ENCODE measurements around the gene RUSC2.

The RUSC2 gene, protein sequence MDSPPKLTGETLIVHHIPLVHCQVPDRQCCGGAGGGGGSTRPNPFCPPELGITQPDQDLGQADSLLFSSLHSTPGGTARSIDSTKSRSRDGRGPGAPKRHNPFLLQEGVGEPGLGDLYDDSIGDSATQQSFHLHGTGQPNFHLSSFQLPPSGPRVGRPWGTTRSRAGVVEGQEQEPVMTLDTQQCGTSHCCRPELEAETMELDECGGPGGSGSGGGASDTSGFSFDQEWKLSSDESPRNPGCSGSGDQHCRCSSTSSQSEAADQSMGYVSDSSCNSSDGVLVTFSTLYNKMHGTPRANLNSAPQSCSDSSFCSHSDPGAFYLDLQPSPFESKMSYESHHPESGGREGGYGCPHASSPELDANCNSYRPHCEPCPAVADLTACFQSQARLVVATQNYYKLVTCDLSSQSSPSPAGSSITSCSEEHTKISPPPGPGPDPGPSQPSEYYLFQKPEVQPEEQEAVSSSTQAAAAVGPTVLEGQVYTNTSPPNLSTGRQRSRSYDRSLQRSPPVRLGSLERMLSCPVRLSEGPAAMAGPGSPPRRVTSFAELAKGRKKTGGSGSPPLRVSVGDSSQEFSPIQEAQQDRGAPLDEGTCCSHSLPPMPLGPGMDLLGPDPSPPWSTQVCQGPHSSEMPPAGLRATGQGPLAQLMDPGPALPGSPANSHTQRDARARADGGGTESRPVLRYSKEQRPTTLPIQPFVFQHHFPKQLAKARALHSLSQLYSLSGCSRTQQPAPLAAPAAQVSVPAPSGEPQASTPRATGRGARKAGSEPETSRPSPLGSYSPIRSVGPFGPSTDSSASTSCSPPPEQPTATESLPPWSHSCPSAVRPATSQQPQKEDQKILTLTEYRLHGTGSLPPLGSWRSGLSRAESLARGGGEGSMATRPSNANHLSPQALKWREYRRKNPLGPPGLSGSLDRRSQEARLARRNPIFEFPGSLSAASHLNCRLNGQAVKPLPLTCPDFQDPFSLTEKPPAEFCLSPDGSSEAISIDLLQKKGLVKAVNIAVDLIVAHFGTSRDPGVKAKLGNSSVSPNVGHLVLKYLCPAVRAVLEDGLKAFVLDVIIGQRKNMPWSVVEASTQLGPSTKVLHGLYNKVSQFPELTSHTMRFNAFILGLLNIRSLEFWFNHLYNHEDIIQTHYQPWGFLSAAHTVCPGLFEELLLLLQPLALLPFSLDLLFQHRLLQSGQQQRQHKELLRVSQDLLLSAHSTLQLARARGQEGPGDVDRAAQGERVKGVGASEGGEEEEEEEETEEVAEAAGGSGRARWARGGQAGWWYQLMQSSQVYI (N-terminal part only)

DNA sequence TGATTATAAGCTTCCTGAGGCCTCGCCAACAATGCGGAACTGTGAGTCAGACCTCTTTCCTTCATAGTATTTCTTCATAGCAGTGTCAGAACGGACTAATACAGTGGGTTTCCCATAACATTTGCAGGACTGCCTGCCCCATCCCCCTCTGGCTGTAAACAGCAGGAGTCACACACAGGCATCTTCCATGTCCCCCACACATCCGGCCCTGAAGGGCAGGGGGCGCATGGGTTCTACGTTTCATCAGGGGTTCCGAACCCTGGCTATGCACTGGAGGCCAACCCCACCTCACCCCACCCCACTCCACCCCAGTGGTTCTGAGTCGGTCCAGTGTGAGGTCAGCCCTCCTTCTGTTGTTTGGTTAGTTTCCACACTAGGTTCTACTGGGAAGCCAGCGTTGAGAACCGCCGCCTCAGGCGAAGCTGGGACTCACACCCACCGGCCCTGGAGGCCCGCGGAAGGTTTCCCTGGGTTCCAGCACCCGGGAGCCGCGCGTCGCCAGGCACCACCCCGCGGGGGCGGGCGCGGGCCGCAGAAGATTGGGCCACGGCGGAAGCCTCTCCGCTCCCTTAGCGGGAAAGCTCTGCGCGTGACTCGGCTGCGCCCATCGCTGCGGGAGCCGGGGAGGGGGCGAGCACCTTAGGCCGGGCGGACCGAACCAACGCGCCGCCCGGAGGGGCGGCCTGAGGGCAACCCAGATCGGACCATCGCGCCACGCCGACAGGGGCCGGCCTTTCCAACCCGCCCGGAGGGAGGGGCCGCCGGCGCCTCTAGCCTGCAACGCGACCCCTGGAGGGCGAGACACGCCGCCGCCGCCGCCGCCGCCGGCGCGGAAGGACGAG, at the start of gene RUSC2:
Gene RUSC2, plus strand, starts transcription at position 799 of the 842 bp plus-strand sequence. CDS start 56,411 bp downstream, outside the sequence.
- FAIRE-seq = no peak

DNA sequence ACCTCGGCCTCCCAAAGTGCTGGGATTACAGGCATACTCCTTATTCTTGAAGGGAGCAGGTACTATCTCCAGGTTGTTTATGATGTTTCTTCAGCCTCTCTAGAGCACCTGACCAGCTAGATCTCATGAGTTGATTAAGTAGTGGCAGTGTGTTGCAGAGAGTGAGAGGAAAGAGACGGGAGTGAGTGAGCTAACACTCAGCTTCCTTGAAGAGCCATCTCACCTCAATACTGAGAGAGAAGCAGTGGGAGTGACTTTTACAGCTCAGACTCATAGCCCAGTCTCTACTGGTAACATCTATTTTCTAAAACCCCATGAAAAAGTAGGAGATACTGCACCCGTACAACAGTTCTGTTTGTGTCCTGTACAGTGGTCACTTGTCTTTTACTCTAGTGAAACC, 43.9 kb upstream of the RUSC2 start:
- no peak for FAIRE-seq

DNA sequence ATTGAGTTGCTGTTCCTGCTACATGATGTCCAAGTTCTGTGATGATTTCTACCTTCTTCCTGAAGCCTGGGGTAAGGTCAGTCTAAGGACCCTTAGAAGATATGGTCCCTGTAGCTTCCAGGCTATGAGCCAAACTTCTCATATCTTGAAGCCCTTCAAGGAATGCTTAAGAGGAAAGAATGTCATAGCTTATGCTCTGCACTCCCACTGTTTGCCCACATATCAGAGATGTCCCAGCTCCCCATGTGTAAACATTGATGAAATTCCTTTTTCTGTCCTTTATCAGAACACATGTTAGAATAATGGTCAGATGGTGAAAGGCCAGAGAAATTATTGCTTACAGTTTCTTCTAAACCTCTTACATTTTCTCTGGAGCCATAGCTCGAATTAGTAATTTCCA, 41.4 kb upstream of the RUSC2 start:
- FAIRE-seq = no peak

DNA sequence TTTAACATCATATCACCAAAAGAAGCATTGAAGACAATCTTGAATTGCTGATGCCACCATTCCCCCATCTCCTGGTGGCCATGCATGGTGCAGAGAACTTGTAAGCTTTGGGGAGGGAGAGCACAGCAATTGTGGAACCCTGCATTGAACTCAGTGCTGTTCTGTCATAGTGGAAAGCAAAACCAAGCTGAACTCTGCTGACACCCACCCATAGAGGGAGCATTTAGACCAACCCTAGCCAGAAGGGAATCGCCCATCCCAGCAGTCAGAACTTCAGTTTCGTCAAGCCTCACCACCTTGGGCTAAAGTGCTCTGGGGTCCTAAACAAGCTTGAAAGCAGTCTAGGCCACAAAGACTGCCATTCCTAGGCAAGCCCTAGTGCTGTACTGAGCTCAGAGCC, 37.4 kb upstream of the RUSC2 start:
- no peak for FAIRE-seq

DNA sequence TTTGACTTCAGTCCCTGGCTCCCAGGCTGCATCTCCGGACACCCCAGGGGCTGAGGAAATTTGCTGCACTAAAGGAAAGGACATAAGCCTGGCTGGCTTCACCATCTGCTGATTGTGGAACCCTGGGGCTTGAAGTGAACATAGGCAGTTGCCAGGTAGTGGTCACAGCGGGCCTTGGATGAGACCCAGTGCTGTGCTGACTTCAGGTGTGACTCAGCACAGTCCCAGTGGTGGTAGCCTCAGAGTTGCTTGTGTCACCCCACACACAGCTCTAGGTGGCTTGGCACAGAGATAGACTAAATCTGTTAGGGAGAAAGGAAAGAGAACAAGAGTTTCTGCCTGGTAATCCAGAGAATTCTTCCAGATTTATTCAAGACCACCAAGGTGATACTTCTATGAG, 36.1 kb upstream of the RUSC2 start:
- no peak for FAIRE-seq

DNA sequence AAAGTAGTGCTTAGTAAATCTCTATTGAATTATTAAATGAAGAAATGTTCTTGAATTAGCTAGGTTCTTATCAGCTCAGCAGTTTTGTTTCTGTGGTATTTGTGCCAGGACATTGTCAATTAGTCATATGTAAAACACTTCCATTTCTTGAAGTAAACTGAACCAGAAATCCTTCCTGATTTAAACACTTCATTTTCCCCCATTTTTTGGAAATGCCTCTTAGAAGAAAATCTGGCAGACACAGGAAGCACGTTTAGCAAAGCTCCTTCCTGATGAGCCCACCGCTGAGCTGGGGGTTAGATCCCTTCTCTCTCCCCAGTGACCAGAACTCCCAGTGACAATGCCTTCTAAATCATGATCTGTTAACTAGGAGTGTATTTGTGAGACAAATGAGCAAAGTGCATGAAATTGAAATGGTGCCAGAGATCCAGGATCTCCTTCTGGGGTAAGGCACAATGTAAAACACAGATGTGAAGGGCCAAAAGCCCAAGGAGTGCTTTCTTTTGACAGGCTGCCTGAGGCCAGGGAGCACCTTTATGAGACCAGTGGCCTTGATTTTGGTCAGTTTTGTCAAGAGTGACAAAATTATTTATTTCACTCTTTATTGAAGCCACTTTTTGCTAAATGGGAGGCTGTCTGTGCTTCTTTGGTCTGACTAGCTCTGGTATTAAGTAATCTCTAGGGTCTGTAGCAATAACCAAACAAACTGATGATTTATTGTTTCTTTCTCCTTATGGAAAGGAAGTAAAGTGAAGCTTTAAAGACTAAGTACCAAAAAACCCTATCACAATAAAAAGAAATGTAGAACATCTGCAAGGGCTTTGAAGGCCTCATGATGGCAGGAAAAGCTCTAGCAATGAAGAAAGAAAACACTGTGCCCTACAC, 25.5 kb upstream of the RUSC2 start:
- FAIRE-seq = no peak

DNA sequence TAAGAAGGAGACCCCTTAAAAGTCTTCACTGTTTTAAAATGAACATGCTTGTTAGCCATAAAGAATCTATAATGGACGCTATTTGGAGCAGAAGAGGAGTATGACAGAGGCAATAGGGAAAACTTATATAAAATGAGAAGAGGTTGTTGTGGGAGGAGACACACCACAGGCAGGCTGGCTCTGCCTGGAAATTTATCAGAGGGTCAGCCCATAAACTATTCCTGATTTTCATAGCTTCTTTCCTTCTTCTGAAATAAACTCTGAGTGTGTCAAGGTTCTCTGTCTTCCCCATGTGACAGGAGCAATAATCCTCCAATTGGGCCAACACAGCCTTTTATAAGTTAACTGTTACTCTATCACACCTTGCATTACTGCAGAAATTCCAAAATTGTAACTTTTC, 19.6 kb upstream of the RUSC2 start:
- FAIRE-seq = no peak

DNA sequence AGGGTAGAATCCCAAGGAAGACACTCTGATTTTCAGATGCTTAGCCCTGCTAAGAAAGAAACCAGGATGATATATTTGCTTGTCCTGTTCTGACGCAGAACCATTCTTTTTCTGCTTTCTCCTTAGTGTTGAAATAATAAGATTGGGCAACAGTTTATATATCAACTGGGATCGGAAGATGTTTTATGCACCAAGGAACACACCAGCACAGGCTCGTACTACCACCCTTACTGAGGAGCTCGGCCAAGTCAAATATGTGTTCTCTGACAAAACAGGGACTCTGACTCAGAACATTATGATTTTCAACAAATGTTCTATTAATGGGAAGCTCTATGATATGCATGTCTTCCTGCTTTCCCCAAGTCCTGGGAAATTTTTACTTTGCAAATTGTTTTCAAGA, 19.0 kb upstream of the RUSC2 start:
- no peak for FAIRE-seq

DNA sequence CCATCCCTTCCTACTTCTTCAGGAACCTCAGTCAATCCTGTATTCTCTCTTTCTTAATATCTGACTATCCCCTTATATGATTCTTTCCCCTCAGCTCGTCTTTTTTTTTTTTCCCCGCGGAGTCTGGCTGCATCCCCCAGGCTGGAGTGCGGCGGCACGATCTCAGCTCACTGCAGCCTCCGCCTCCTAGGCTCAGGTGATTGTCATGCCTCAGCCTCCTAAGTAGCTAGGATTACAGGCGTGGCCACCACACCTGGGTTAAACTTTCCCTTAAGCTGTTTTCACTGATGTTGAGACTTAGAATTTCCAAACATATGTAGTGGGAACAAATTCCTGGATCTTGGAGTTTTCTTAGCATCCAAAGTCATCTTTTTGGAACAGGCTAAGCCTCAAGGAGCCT, 13.3 kb upstream of the RUSC2 start:
- no peak for FAIRE-seq

DNA sequence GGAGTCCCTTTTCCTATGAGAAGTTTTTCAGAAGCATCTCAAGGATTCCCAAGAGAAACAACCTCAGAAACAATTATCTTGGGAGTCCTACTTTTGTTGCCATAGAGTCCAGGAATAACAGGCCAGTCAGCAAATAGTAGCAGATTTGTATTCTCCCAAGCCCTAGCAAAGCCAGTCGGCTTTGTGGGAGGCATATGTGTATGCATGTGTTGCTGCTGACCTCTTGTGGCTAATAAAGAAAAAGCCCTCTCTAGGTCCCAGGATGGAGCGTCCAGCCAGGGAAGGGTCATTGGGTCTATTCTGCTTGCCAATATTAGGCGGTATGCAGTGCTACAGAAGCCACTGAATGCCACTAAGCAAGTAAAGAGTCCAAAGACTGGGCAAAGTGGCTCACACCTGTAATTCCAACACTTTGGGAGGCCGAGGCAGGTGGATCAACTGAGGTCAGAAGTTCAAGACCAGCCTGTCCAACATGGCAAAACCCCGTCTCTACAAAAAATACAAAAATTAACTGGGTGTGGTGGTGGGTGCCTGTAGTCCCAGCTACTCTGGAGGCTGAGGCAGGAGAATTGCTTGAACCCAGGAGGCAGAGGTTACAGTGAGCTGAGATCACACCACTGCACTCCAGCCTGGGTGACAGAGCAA, 12.6 kb upstream of the RUSC2 start:
- FAIRE-seq = peak; percentile 89

DNA sequence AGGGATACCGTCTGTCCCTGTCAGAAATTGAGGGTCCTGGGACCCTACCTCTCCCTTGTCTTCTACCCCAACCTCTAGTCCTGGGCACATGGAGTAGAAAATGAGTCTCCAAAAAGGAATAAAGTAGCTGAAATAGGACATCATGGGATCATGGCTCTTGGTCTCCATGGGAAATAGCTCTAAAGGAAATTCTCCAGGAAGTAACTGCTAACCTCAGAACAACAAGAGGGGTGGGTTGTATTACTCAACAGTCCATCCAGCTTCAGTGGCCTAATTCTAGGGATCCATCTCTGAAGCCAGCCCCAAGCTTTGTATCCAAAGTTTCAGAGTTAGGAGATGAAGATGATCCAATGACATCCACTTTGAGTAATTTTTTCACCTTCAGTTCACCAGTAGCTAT, 11.0 kb upstream of the RUSC2 start:
- FAIRE-seq = no peak

DNA sequence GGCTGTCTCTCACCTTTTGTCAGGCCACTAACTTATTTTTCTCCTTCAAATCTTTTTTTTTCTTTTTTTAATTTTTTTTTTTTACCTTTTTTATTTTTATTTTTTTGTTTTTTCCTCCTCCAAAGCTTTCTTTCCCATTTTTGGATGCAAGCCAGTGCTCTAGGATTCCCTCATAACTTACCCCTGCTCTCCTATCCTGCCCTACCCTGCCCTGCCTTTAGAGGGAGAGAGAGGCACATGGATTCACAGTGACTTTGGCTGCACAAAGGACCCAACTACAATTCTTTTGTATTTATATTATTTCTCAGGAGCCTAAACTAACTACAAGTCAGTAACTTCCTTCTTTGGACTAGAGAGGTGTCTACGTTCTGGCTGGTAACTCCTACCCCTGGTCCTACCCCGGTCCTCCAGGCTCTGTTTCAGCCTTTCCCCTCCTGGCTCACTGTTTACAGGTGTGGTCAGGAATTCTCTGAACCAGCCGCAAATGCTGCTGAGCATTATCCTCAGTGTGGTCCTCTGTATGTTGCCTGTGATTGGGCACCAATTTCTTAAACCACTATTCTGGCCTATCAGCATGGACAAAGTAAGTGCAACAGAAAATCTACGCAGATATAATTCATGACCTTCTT, 8.4 kb upstream of the RUSC2 start:
- no peak for FAIRE-seq

DNA sequence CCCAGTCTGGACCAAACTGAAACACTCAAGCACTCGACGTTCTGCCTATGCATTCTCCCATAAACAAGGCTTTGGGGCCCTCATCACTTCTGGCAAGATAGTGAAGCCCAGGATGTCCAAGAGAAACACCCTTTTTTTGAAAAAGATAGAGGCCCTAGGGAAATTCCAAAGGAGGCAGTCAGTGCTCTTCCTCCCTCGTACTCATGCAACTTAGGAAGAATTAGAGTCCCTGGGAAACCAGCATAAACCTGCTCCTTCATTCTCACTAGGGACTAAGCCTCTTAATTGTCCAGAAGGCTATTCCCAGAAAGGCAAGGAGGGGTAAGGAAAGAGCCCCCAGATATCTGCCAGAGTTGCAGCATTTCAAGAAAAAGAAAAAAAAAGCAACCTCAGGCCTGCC, 7.8 kb upstream of the RUSC2 start:
- no peak for FAIRE-seq

DNA sequence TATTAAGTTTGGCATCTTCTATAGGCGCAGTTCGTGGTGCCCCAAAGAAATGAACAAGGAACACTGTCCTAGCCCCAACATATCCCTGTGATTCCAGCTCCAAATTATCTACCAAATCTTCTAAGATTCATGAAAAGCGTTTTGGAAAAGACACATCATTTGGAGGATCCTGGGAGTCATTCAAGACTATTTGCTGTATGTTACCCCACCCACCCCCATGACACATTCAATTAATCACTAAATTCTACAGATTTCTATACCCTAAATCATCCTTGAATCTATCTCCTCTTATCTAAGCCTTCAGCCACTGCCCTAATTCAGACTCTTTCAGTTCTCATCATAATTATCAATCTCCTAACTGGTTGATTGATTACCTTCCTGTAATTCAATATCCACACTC, 5.5 kb upstream of the RUSC2 start:
- no peak for FAIRE-seq

DNA sequence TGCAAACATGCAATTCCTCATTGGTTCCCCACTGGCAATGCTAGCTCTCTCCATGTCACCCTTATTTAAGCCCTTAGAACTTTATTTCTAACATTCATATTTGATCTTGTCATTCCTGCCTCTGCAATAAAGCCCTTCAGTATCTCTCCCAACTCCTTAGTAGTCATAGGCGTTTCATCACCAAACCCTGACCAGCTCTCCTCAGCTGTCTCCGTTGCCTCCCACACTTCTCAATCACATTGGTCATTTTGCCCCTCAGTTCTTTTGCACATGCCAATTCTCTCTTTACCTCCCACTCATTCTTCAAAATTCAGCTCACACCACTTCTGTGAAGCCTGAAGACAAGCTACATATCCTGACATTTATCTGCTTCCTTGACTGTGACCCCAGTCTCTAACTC, 2.8 kb upstream of the RUSC2 start:
- no peak for FAIRE-seq

DNA sequence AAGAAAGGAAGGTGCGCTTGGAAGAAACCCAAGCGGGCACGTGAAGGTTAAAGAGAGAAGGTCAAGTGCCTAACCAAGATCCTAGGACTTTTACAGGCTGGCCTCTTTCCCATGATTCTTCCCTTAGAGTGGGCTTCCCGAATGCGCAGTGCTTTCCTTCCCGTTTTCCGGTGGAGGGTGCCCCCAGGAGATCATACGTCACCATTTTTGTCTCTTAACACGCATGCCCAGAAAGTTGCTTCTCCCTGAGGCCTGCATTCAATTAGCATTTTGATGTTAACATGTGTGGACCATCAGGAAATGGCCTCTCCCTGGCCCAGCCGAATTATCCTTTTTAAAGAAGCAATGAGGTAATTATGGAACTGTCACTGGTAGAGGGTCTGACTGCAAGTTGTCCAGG, 1.9 kb upstream of the RUSC2 start:
- no peak for FAIRE-seq

DNA sequence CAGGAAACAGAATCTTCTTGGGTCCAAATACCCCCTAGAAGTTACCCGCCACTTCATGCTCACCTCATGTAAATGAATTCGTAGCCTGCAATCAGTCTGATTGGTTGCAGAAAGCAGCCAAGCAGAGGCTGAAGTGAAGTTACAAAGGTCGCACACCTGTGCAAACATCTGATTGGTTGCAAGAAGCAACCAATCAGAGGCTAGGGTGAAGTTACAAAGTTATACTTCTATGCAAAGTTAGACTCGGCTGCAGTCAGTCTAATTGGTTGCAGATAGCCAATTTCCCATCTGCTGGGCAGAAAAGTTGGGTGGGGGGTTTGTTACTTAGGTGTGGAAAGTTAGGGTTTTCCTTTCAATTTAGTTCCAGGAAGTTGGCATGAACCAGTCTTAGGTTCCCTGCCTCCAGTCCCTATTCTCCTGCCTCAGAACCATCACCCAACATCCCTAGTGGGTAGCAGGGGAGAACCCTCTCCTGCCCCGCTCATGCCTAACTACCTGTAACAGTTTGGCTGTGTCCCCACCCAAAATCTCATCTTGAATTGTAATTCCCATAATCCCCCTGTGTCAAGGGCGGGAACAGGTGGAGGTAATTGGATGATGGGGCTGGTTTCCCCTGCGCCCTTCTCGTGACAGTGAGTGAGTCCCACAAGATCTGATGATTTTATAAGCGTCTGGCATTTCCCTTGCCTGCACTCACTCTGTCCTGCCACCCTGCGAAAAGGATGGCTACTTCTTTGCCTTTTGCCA, 1.2 kb upstream of the RUSC2 start:
- FAIRE-seq = no peak

DNA sequence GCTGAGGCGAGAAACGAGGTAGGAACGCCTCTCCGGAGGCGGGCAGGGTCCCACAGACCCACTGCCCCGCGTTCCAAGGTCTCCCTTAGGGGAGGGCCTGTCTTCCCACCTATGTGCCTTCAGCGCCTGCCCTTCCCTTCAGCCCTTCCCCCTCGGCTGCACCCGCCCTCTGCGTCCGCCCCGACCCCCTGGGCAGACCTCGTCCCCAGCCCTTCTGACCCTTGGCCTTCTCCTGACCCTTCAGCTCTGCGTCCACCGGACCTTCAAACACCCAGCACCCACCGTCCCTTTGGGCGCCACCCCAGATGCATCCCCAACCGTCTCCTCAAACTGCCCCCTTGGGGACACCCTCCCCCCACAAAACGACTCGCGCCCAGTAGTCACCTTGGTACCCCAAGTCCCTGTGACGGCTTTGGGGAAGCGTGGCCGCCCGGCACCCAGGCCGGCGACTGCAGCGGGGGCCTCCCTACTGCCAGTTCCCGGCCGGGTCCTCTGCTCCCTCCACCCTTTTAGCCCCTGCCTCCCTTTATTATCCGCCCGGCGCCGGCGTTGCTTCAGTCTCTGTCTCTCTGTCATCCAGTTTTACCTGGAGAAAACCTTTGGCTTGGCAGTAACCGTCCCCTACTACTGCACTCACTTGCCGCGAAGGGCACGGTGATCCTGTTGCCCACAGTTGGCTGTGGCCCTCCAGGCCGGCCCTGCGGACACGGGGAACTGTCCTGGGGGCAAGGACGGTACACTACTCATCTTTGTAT, 421 bp downstream of the RUSC2 start:
- no peak for FAIRE-seq
